K562 (cell line): Measurements from ENCODE around the gene AFF2. TPM values are rescaled to one million over a fixed set of nuclear protein-coding genes. Genes with fewer than 3 reads are reported as not detected.

Experiments
- ATAC-seq: fragments of 200-7000 bp; cut with Tn5 transposase; 3 replicates; pipeline ENCODE4 v1.9.1; 2020; ENCODE audit warnings: moderate library complexity
- BruUV-seq: library from RNA; stranded (reverse); fragments of 400-500 nt; replicated peaks from 2 replicates; lab custom pipeline; 2021; lab: Mats Ljungman, UMichigan
- CTCF ChIA-PET: fragments of 300-600 bp; formaldehyde crosslinking; extraction: SDS; loops from one replicate; lab custom pipeline; 2021; ENCODE audit warnings: low intra/inter-chr PET ratio; lab: Yijun Ruan, JAX
- POLR2A ChIA-PET: fragments of 300-600, 350-650 bp; sonication (Branson Sonifier 250); formaldehyde crosslinking; extraction: SDS; loops from one replicate; lab custom pipeline; 2021; ENCODE audit warnings: antibody characterized with exemption, inconsistent platforms; lab: Yijun Ruan, JAX
- DNase-seq, 4 experiments: peaks; one replicate each; pipeline versions ENCODE4 v3.0.0 to v3.0.0-alpha.2; 2011 to 2018; ENCODE audit warnings: low spot score in 3 of 4, mixed read lengths in 3 of 4; ENCODE audit errors: extremely low read depth in 1 of 4
- FAIRE-seq: peaks from 2 replicates; lab custom pipeline; 2011; peaks lifted over from hg19 to GRCh38; lab: Jason Lieb, UNC
- H2AFZ ChIP-seq: 2 replicates; pipeline ENCODE4 v1.6.0; 2011; ENCODE audit warnings: low read depth, low read length, control low read depth, inconsistent platforms
- H3K27ac ChIP-seq: fragments of 200-600 bp; 3 replicates; pipeline ENCODE4 v1.8.0; 2011; ENCODE audit warnings: low read depth, mild to moderate bottlenecking, control low read depth, inconsistent platforms, low read length, moderate library complexity, mixed read lengths; ENCODE audit errors: extremely low read depth
- H3K27me3 ChIP-seq, 2 experiments: fragments of 300-600 bp in 1 of 2; 2 replicates in 1 of 2; 3 replicates in 1 of 2; pipeline versions ENCODE4 v1.6.0 to v1.8.0; 2011; ENCODE audit warnings: inconsistent platforms in 2 of 2, low read length in 2 of 2, mild to moderate bottlenecking in 1 of 2, mixed read lengths in 1 of 2, moderate library complexity in 1 of 2; ENCODE audit not compliant: control insufficient read depth in 2 of 2, insufficient read depth in 2 of 2
- H3K36me3 ChIP-seq: fragments of 300-600 bp; 3 replicates; pipeline ENCODE4 v1.8.0; 2011; ENCODE audit warnings: mild to moderate bottlenecking, low read length, inconsistent platforms; ENCODE audit not compliant: control insufficient read depth, insufficient read depth
- H3K4me1 ChIP-seq, 2 experiments: fragments of 200-600 bp in 1 of 2; replicated peaks in 1 of 2; 2 replicates in 1 of 2; 3 replicates in 1 of 2; pipeline versions ENCODE4 v1.5.1 to v1.8.0; 2011; ENCODE audit warnings: inconsistent platforms in 2 of 2, low read length in 2 of 2, mild to moderate bottlenecking in 1 of 2, mixed read lengths in 1 of 2, moderate library complexity in 1 of 2; ENCODE audit not compliant: control insufficient read depth in 2 of 2, insufficient read depth in 2 of 2
- H3K4me2 ChIP-seq: 2 replicates; pipeline ENCODE4 v1.6.1; 2011; ENCODE audit warnings: low read length, control low read depth, inconsistent platforms, mixed read lengths; ENCODE audit not compliant: insufficient read depth
- H3K4me3 ChIP-seq: fragments of 200-600 bp; sonication (generic), shearing (Covaris generic); 2 replicates; pipeline ENCODE4 v1.5.1; 2016; ENCODE audit warnings: control low read depth, inconsistent platforms
- H3K79me2 ChIP-seq: fragments of 200-600 bp; 3 replicates; pipeline ENCODE4 v1.8.0; 2011; ENCODE audit warnings: low read length, inconsistent platforms; ENCODE audit not compliant: control insufficient read depth, insufficient read depth
- H3K9ac ChIP-seq, 2 experiments: 2 replicates each; pipeline versions ENCODE4 v1.6.0 to v1.6.1; 2011; ENCODE audit warnings: low read depth in 2 of 2, low read length in 2 of 2, control low read depth in 1 of 2, inconsistent platforms in 1 of 2, mild to moderate bottlenecking in 1 of 2, mixed read lengths in 1 of 2; ENCODE audit not compliant: insufficient read depth in 1 of 2
- H3K9me1 ChIP-seq: one replicate; pipeline ENCODE4 v1.6.0; 2011; ENCODE audit warnings: inconsistent platforms, mild to moderate bottlenecking, low read length, moderate library complexity; ENCODE audit not compliant: control insufficient read depth, insufficient read depth
- H3K9me3 ChIP-seq: replicated peaks from 2 replicates; pipeline ENCODE4 v1.5.1; 2011; ENCODE audit warnings: low read depth, low read length, inconsistent platforms; ENCODE audit not compliant: control insufficient read depth, insufficient read depth
- H4K20me1 ChIP-seq: replicated peaks from 2 replicates; pipeline ENCODE4 v1.6.1; 2011; ENCODE audit warnings: low read length, inconsistent platforms, mixed read lengths; ENCODE audit not compliant: control insufficient read depth, insufficient read depth
- ARID1B ChIP-seq: fragments of 450-650 bp; IDR thresholded peaks from 2 replicates; pipeline ENCODE4 v1.6.1; 2016; ENCODE audit warnings: antibody characterized with exemption, mild to moderate bottlenecking, inconsistent platforms
- BMI1 ChIP-seq: fragments of 150-350 bp; IDR thresholded peaks from 2 replicates; pipeline ENCODE4 v1.6.1; 2014; ENCODE audit warnings: low read length
- CAMTA2 ChIP-seq: fragments of 250-450 bp; sonication (Bioruptor Pico); conservative IDR thresholded peaks from 2 replicates; pipeline ENCODE4 v1.5.1; 2022
- CEBPG ChIP-seq, 3 experiments: fragments of 200-800 bp in 1 of 3; sonication (Bioruptor generic) in 1 of 3; sonication (generic) in 1 of 3; formaldehyde crosslinking in 1 of 3; IDR thresholded peaks in 2 of 3; conservative IDR thresholded peaks in 1 of 3; 2 replicates each; pipeline versions ENCODE4 v1.6.1 to v1.8.0; 2016 to 2022; ENCODE audit warnings: missing compliant biosample characterization in 2 of 3, missing genetic modification characterization in 2 of 3, mild to moderate bottlenecking in 1 of 3, missing genetic modification reagents in 1 of 3
- E2F3 ChIP-seq: fragments of 250-450 bp; sonication (Bioruptor Pico); IDR thresholded peaks from 2 replicates; pipeline ENCODE4 v1.4.0; 2020; ENCODE audit warnings: mild to moderate bottlenecking
- ERF ChIP-seq: fragments of 450-650 bp; formaldehyde crosslinking; IDR thresholded peaks from 2 replicates; pipeline ENCODE4 v1.4.0; 2020; ENCODE audit warnings: mild to moderate bottlenecking, mixed read lengths
- FIP1L1 ChIP-seq: fragments of 200-400 bp; formaldehyde crosslinking; IDR thresholded peaks from 2 replicates; pipeline ENCODE4 v1.6.1; 2018; ENCODE audit warnings: mild to moderate bottlenecking, low read depth, low read length; ENCODE audit not compliant: poor library complexity, severe bottlenecking
- FOXM1 ChIP-seq, 2 experiments: fragments of 450-650 bp in 1 of 2; sonication (generic) in 1 of 2; formaldehyde crosslinking in 1 of 2; IDR thresholded peaks; 2 replicates each; pipeline versions ENCODE4 v1.6.1 to v1.9.0; 2017 to 2022; ENCODE audit warnings: low read depth in 2 of 2, mild to moderate bottlenecking in 2 of 2, missing genetic modification reagents in 1 of 2, moderate library complexity in 1 of 2
- MECOM ChIP-seq: fragments of 250-450 bp; sonication (Bioruptor Pico); IDR thresholded peaks from 2 replicates; pipeline ENCODE4 v1.8.0; 2022; ENCODE audit warnings: inconsistent platforms
- SMARCA4 ChIP-seq: fragments of 450-650 bp; IDR thresholded peaks from 2 replicates; pipeline ENCODE4 v1.6.1; 2016
- STAT5A ChIP-seq: IDR thresholded peaks from 2 replicates; pipeline ENCODE4 v1.6.1; 2012; ENCODE audit warnings: low read length, inconsistent platforms, borderline replicate concordance
- ZFX ChIP-seq: sonication (generic); formaldehyde crosslinking; IDR thresholded peaks from 2 replicates; pipeline ENCODE4 v1.8.0; 2022; ENCODE audit warnings: mild to moderate bottlenecking, missing genetic modification reagents, moderate library complexity
- WGBS: fragments of 100-300 bp; shearing (Covaris generic); methylation state at CpG from one replicate; pipeline ENCODE4 v1.1.6; 2016; ENCODE audit warnings: low coverage, mixed read lengths; ENCODE audit not compliant: insufficient coverage; ENCODE audit errors: missing lambda C conversion rate; 5-methylcytosine and 5-hydroxymethylcytosine counted together
- in situ Hi-C: fragments of 300-500 bp; cut with MboI; formaldehyde crosslinking; loops from 4 replicates; pipeline ENCODE4 v1.15.0; 2018; ENCODE audit warnings: inconsistent platforms, mixed read lengths
- intact Hi-C: fragments of 100-400 bp; cut with micrococcal nuclease; formaldehyde crosslinking; loops from 2 replicates; pipeline ENCODE4 v1.14.2; 2022
- polyA plus RNA-seq, 8 experiments: library from polyadenylated mRNA; depleted of rRNA in 4 of 8; stranded (reverse) in 5 of 8; unstranded in 3 of 8; fragments of >200 nt; fragmentation: Nextera tagmentation in 2 of 8; fragmentation: Illumina TruSeq in 1 of 8; extraction: Ambion mirVana in 2 of 8; extraction: Trizol in 1 of 8; gene quantifications; 2 replicates each; pipeline versions ENCODE4 v1.2.1 to v1.2.3, GENCODE V29; 2011 to 2014; ENCODE audit warnings: inconsistent platforms in 1 of 8, missing spikeins in 1 of 8
- total RNA-seq, 7 experiments: library from RNA; depleted of rRNA in 6 of 7; stranded (reverse); fragments of >200 nt in 6 of 7; fragmentation: Illumina TruSeq in 2 of 7; extraction: Trizol in 2 of 7; gene quantifications; 2 replicates each; pipeline versions ENCODE4 v1.2.1 to v1.2.3, GENCODE V29; 2011 to 2021; ENCODE audit warnings: low replicate concordance in 1 of 7
- TF ChIP-seq, protein P1 (sequence below): fragments of 250-450 bp; sonication (Bioruptor Pico); IDR thresholded peaks from 2 replicates; pipeline ENCODE4 v1.9.0; 2021; ENCODE audit warnings: mild to moderate bottlenecking
- TF ChIP-seq, protein P2 (sequence below), 2 experiments: fragments of 250-450 bp in 1 of 2; fragments of 450-650 bp in 1 of 2; sonication (Bioruptor Pico) in 1 of 2; IDR thresholded peaks; 2 replicates each; pipeline versions ENCODE4 v1.6.1 to v1.8.0; 2016 to 2021; ENCODE audit warnings: mild to moderate bottlenecking in 2 of 2, moderate library complexity in 2 of 2, missing compliant biosample characterization in 1 of 2, missing genetic modification characterization in 1 of 2
- TF ChIP-seq, protein P3 (sequence below): fragments of 450-650 bp; formaldehyde crosslinking; IDR thresholded peaks from 2 replicates; pipeline ENCODE4 v1.4.0; 2020; ENCODE audit warnings: mild to moderate bottlenecking, moderate library complexity

AFF2 gene
- total and polyA plus RNA-seq, 9 of the 15 experiments (the other 6 are each of a cell fraction or from before 2014, with no cell fraction given), result 0.01 to 0.20 (median 0.07) TPM

DNA sequence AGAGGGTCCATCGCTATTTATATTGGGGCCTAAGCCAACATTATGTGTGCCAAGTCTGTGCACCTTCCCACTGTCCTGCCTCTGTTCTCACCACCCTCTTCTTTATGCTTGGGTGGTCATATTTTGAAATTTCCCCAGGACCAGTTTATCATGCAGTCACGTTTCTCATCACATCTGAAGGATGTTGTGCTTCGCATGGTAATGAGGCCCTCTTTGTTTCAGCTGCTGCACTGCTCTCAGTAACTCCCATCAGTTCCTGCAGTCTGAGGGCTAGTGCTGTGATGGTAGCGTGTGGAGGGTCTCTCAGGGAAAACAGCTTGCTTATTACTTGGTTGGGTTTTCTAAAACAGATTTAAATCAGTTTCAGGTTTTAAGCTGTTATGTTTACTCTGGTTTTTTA is 288.0 kb downstream of the AFF2 start:
- no peak for TF ChIP-seq FIP1L1
- TF ChIP-seq CEBPG (CRISPR knock-in tag; IDR thresholded peaks at IDR 0.05), result no peak
- no peak for TF ChIP-seq CEBPG (tag; conservative IDR thresholded peaks at IDR 0.05 in 1 of 2, IDR thresholded peaks at IDR 0.05 in 1 of 2)
- TF ChIP-seq, all 486 proteins: peak for 0
- no peaks in the 10 kb centered on the region for H3K79me2 ChIP-seq
- H3K9me1 ChIP-seq, result no peaks in the 10 kb centered on the region
- 0% methylated on average over 4 of the region's 4 CpGs for WGBS
- no peak overlapping the region for H3K4me3 ChIP-seq
- no peak overlapping the region for H3K4me2 ChIP-seq
- no peak overlapping the region for H3K27ac ChIP-seq
- BruUV-seq, result no TSS peak
- no peaks in the 10 kb centered on the region for H3K36me3 ChIP-seq
- ChIA-PET CTCF (no interaction called here), POLR2A (no interaction called here)
- intact Hi-C loops, result no loop called here
- FAIRE-seq (no peak), ATAC-seq (no peak), DNase-seq (no peak)
- no peaks in the 10 kb centered on the region for H3K9me3 ChIP-seq
- H3K27me3 ChIP-seq, result no peaks in the 10 kb centered on the region
- H3K9ac ChIP-seq, result no peak overlapping the region
- H3K4me1 ChIP-seq, result no peaks in the 10 kb centered on the region
- H4K20me1 ChIP-seq, result no peaks in the 10 kb centered on the region
- H2AFZ ChIP-seq, result no peak overlapping the region
- in situ Hi-C loops, result no loop called here

DNA sequence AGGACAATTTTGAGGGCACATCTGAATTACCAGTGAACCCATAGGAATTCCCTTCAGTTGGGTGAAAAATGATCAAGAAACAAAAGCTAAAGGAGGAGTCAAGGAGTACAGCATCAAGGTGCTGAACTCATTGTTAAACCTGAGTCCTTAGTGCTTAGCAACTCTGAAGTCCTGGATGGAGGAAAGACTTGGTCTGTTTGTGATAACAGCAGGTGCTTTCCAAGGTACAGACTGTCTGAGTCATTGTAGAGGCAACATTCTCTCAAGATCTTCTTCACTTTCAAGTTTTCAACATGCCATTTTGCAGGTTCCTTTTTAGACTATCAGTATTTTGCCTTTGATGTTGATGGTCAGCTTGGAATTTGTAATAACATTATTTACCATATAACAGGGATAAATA is 293.9 kb downstream of the AFF2 start:
- intact Hi-C loops, result no loop called here
- H3K27ac ChIP-seq, result no peak overlapping the region
- no peaks in the 10 kb centered on the region for H3K9me1 ChIP-seq
- no peaks in the 10 kb centered on the region for H3K27me3 ChIP-seq
- no peak overlapping the region for H3K4me3 ChIP-seq
- FAIRE-seq (no peak), ATAC-seq (no peak), DNase-seq (no peak)
- no peak overlapping the region for H3K9ac ChIP-seq
- in situ Hi-C loops, result no loop called here
- no peak overlapping the region for H2AFZ ChIP-seq
- no peaks in the 10 kb centered on the region for H3K79me2 ChIP-seq
- POLR2A ChIA-PET, result no interaction called here
- H3K4me2 ChIP-seq, result no peak overlapping the region
- H3K36me3 ChIP-seq, result no peaks in the 10 kb centered on the region
- H4K20me1 ChIP-seq, result no peaks in the 10 kb centered on the region
- no TSS peak for BruUV-seq
- CTCF ChIA-PET, result no interaction called here
- no peaks in the 10 kb centered on the region for H3K4me1 ChIP-seq
- H3K9me3 ChIP-seq, result no peaks in the 10 kb centered on the region
- no peak for TF ChIP-seq STAT5A
- TF ChIP-seq MECOM (CRISPR knock-in tag), result no peak
- TF ChIP-seq ERF, result no peak
- TF ChIP-seq, protein P1, sequence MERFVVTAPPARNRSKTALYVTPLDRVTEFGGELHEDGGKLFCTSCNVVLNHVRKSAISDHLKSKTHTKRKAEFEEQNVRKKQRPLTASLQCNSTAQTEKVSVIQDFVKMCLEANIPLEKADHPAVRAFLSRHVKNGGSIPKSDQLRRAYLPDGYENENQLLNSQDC (CRISPR knock-in tag), result no peak
- no peak for TF ChIP-seq SMARCA4
- TF ChIP-seq ARID1B, result no peak
- no peak for TF ChIP-seq ZFX (CRISPR knock-in tag)
- TF ChIP-seq, protein P2, sequence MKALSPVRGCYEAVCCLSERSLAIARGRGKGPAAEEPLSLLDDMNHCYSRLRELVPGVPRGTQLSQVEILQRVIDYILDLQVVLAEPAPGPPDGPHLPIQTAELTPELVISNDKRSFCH (CRISPR knock-in tag; IDR thresholded peaks at IDR 0.05), result no peak
- TF ChIP-seq, protein P2 (tag; IDR thresholded peaks at IDR 0.05), result no peak
- TF ChIP-seq, protein P3, sequence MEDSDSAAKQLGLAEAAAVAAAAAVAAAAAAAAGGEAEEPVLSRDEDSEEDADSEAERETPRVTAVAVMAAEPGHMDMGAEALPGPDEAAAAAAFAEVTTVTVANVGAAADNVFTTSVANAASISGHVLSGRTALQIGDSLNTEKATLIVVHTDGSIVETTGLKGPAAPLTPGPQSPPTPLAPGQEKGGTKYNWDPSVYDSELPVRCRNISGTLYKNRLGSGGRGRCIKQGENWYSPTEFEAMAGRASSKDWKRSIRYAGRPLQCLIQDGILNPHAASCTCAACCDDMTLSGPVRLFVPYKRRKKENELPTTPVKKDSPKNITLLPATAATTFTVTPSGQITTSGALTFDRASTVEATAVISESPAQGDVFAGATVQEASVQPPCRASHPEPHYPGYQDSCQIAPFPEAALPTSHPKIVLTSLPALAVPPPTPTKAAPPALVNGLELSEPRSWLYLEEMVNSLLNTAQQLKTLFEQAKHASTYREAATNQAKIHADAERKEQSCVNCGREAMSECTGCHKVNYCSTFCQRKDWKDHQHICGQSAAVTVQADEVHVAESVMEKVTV, result no peak
- no peak for TF ChIP-seq E2F3 (CRISPR knock-in tag)
- TF ChIP-seq BMI1, result no peak
- no peak for TF ChIP-seq FOXM1 (IDR thresholded peaks at IDR 0.05; ENCODE audit: low read depth)
- no peak for TF ChIP-seq FOXM1 (CRISPR knock-in tag; IDR thresholded peaks at IDR 0.05; ENCODE audit: low read depth)
- TF ChIP-seq CAMTA2, result no peak
